GM18519 (cell line): ENCODE data around the gene WSB1.
A peak's percentile ranks its signal among the peaks of the same experiment; 100 is the strongest.
"Not testable (repeated sequence)": the region's sequence is repeated elsewhere in the genome, so short reads cannot be mapped to it uniquely, and the experiment has no call there.

Experiments
- ATAC-seq: cut with Tn5 transposase; IDR thresholded peaks from one replicate; pipeline ENCODE4 v1.9.1; 2021; ENCODE audit warnings: mild to moderate bottlenecking, moderate library complexity; ENCODE audit not compliant: unreplicated experiment, low FRiP score

WSB1 gene

GRCh38 chr17:27293898-27294688, at the start of gene WSB1:
WSB1 (plus strand) TSS chr17:27294114; CDS start chr17:27294396, 282 bp downstream.
- ATAC-seq, result peak; percentile 70

- no peak for ATAC-seq
Observed at GRCh38 chr17:27244491-27245223, 49.3 kb upstream of the WSB1 start.

- peak; percentile 82 for ATAC-seq
Observed at GRCh38 chr17:27245230-27245696, 48.7 kb upstream of the WSB1 start.

GRCh38 chr17:27246537-27246936, 47.4 kb upstream of the WSB1 start:
- ATAC-seq, result no peak

GRCh38 chr17:27247071-27247957, 46.6 kb upstream of the WSB1 start:
- no peak for ATAC-seq

GRCh38 chr17:27247958-27248342, 46.0 kb upstream of the WSB1 start:
- ATAC-seq, result no peak

- not testable (repeated sequence) for ATAC-seq
Observed at GRCh38 chr17:27250791-27251190, 43.1 kb upstream of the WSB1 start.

- not testable (repeated sequence) for ATAC-seq
Observed at GRCh38 chr17:27254802-27255201, 39.1 kb upstream of the WSB1 start.

GRCh38 chr17:27256225-27257030, 37.5 kb upstream of the WSB1 start:
- ATAC-seq, result no peak

GRCh38 chr17:27257031-27257357, 36.9 kb upstream of the WSB1 start:
- ATAC-seq, result no peak

GRCh38 chr17:27259356-27259755, 34.6 kb upstream of the WSB1 start:
- ATAC-seq, result no peak

GRCh38 chr17:27263386-27263785, 30.5 kb upstream of the WSB1 start:
- ATAC-seq, result no peak

GRCh38 chr17:27264068-27264812, 29.7 kb upstream of the WSB1 start:
- ATAC-seq, result no peak

- no peak for ATAC-seq
Observed at GRCh38 chr17:27265333-27265732, 28.6 kb upstream of the WSB1 start.

GRCh38 chr17:27266228-27266627, 27.7 kb upstream of the WSB1 start:
- ATAC-seq, result no peak

- no peak for ATAC-seq
Observed at GRCh38 chr17:27268394-27269085, 25.4 kb upstream of the WSB1 start.

GRCh38 chr17:27269201-27269600, 24.7 kb upstream of the WSB1 start:
- ATAC-seq, result no peak

GRCh38 chr17:27269974-27270373, 23.9 kb upstream of the WSB1 start:
- ATAC-seq, result no peak

GRCh38 chr17:27276653-27277156, 17.2 kb upstream of the WSB1 start:
- ATAC-seq, result no peak
